HG03139 (cell line): ENCODE results near the gene GGA1.
"Not testable (repeated sequence)": the region's sequence is repeated elsewhere in the genome, so short reads cannot be mapped to it uniquely, and the experiment has no call there.

Experiments used
- ATAC-seq: cut with Tn5 transposase; IDR thresholded peaks from one replicate; pipeline ENCODE4 v1.9.1; 2021; ENCODE audit not compliant: unreplicated experiment

Gene GGA1

GRCh38 chr22:37571258-37571991, 37.2 kb upstream of the GGA1 start:
- ATAC-seq = no peak

DNA sequence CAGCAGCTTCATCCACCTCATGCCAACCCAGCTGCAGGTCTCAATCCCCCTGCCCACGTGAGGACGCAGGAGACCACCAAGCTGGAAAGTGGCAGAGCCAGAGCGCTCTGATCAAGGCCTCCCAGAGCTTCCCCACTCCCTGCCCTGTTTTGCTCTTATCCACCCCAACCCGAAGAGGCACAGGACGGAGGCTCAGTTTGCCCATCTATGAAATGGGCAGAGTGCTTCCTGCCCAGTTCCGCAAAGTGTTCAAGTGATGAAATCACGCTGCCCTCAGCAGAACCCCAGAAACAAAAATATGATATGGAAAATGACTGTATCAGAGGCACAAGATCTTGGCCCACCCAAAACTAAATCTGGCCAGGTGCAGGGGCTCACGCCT, 36.7 kb upstream of the GGA1 start:
- ATAC-seq = no peak

- ATAC-seq = no peak
Measured at GRCh38 chr22:37575490-37576003, 33.1 kb upstream of the GGA1 start.

DNA sequence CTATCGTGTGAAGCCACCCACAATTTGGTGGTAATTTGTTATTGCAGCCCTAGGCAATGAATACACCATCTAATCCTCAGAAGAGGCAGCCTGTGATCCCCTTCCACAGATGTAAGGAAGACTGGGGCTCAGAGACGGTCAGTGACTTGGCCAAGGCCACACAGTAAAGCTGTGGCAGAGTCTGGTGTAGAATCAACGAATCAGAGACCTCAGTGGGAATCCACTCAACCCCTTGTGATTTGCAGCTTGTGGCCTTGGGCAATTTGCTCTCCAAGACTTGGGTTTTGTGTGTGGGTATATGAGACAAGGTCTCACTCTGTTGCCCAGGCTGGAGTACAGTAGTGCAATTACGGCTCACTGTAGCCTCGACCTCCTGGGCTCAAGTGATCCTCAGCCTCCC, 30.6 kb upstream of the GGA1 start:
- ATAC-seq = no peak

DNA sequence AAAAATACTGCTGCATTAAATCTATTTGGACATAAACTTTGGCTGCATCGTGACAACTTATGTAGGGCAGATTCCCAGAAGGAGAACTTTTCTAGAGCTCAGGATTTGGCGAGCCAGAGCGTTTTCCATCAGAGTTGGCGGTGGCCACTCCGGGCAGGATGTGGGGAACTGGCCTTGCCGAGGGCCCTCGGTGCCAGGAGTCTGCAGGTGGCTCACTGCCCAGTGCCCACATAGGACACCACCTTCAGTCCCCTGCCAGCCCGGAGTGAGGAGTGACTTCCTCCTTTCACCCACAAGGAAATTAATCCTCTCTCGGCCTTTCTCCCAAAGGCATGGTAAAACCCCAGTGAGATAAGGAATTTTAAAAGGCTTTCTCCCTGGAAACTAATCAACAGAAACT, 27.1 kb upstream of the GGA1 start:
- ATAC-seq = no peak

DNA sequence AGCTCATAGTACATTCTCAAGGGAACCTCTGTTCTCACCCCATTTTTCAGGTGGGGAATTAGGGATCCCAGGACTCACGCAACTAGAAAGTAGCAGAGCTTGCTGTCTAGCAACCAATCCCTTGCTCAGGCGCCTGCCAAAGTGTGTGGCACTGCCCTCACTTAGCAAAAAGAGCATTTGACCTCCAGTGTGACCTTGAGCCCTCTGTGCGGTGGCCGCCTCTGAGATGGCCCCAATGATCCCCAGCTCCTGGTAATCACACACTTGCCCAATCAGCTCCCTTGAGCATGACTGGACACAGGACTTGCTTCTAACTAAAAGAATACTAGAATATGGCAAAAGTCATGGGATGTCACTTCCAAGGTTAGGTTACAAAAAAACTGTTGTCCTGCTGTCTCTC, 26.1 kb upstream of the GGA1 start:
- no peak for ATAC-seq

DNA sequence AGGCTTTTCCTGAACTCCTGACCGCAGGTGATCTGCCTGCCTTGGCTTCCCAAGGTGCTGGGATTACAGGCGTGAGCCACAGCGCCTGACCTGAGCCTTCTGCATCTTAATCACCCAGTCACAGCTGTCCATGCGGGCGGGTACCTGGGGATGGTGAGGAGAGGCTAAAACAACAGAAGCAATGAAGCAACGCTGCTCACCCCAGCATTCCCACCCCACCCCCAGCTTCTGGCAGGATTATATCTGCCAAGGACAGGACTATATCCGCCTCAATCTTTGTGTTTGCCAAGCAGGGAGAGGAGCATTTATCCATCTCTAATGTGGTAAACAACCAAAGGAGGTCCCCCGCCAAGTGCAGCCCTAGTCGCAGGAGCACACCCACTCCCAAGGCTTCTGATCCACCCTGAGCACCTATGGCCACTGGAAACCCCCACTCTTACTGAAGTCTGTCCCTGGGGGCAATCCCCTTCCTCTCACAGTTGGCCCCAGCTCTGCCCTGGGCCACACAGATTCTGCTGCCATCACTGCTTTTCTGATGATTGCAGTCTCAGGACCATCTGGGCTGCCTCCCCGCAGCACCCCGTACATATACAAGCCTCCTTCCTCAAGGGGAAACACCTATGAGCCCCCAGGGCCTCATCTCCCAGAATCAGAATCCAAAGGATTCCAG, 20.0 kb upstream of the GGA1 start:
- no peak for ATAC-seq

DNA sequence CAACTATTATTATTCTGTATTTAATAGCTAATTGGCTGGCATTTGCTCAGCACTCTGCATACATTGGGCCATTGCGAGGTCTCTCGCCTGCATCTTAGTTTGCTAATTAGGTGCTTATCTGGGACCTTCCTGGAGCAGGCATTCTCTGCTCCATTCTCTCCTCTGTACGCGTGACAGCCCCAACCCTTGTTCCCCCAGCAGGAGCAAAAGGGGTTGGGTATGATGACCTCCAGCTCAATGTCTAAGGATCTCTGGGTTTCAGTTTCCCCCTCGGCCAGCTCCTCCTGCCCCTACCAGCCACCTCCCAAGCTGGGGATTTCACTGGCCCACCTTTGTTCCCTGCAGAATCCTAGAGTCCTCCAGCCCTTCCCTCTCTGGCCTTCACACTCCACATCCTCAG, 19.0 kb upstream of the GGA1 start:
- ATAC-seq = no peak

DNA sequence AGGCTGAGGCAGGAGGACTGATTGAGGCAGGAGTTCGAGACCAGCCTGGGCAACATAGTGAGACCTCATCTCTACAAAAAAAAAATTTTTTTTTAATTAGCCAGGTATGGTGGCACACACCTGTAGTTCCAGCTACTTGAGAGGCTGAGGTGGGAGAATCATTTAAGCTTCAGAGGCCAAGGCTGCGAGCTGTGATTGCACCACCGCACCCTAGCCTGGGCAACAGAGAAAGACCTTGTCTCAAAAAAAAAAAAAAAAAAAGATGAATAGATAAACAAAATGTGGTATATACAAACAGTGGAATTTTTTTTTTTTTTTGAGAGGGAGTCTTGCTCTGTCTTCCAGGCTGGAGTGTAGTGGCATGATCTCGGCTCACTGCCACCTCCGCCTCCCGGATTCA, 17.6 kb upstream of the GGA1 start:
- not testable (repeated sequence) for ATAC-seq

GRCh38 chr22:37591823-37592404, 16.7 kb upstream of the GGA1 start:
- no peak for ATAC-seq

DNA sequence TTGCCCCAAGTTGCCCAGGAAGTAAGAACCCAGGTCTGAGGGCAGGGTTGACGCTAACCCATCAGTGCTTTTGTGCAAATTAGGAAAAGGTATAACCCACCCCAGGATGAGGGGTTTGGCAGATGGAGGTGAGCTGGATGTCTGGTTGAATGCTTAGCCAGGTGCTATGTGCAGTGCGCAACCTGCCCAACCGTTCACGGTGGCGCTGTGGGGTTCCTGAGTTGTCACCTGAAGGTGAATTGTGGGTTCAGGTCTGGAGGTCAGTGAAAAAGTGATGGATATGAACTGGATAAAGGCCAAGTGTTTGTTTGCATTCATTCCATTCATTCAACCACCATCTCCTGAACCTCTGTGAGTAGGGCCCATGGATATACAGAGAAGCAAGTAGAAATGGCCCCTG, 14.4 kb upstream of the GGA1 start:
- ATAC-seq = no peak

- no peak for ATAC-seq
Measured at GRCh38 chr22:37599153-37599552, 9.5 kb upstream of the GGA1 start.

DNA sequence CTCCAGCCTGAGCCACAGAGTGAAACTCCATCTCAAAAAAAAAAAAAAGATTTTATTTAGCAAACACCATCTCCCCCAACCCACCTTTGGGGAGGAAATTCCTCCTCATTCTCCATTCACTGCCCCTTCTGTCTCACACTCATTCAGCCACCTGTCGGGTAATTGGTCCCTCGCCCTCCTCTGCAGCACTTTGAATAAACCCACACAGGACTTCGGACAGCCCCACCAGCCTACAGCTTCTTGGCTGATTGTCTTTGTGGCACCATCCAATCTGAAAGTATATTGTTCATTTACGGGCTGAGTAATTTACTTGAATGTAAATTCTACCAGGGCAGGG, 7.5 kb upstream of the GGA1 start:
- no peak for ATAC-seq

- no peak for ATAC-seq
Measured at GRCh38 chr22:37601540-37602442, 6.8 kb upstream of the GGA1 start.

GRCh38 chr22:37602546-37603277, 5.9 kb upstream of the GGA1 start:
- not testable (repeated sequence) for ATAC-seq

- no peak for ATAC-seq
Measured at GRCh38 chr22:37604074-37604473, 4.6 kb upstream of the GGA1 start.

GRCh38 chr22:37604875-37605274, 3.8 kb upstream of the GGA1 start:
- ATAC-seq = no peak

- no peak for ATAC-seq
Measured at GRCh38 chr22:37607010-37607934, 1.4 kb upstream of the GGA1 start.

- no peak for ATAC-seq
Measured at GRCh38 chr22:37607935-37608476, 628 bp upstream of the GGA1 start.
